ENCODE measurements around the gene CDH3.

CDH3 gene

GRCh38 chr16:68644715-68645493 lies at the start of gene CDH3:
TSS of gene CDH3 (plus strand) at chr16:68645310. CDS start at chr16:68645380, 70 bp downstream.
- DNase-seq (ENCODE audit: low spot score) (no peak), FAIRE-seq (no peak)

GRCh38 chr16:68596266-68596665 lies 48.8 kb upstream of the CDH3 start:
- FAIRE-seq = no peak

GRCh38 chr16:68599586-68599985 lies 45.5 kb upstream of the CDH3 start:
- no peak for DNase-seq (ENCODE audit: low spot score)
- no peak for FAIRE-seq

More at GRCh38 chr16:68596266-68596665, 48.8 kb upstream of the CDH3 start:
- no peak for DNase-seq (ENCODE audit: low spot score)

GRCh38 chr16:68605746-68606145 lies 39.4 kb upstream of the CDH3 start:
- FAIRE-seq (no peak), DNase-seq (ENCODE audit: low spot score) (peak; percentile 20)

GRCh38 chr16:68607443-68607842 lies 37.7 kb upstream of the CDH3 start:
- FAIRE-seq = no peak

GRCh38 chr16:68608330-68608729 lies 36.8 kb upstream of the CDH3 start:
- DNase-seq (ENCODE audit: low spot score) = no peak
- FAIRE-seq = no peak

More at GRCh38 chr16:68607443-68607842, 37.7 kb upstream of the CDH3 start:
- DNase-seq (ENCODE audit: low spot score) = no peak

- no peak for FAIRE-seq
These were observed 32.1 kb upstream of the CDH3 start for GRCh38 chr16:68612996-68613395.

GRCh38 chr16:68617734-68618133 lies 27.4 kb upstream of the CDH3 start:
- no peak for FAIRE-seq
- DNase-seq (ENCODE audit: low spot score) = no peak

More at GRCh38 chr16:68612996-68613395, 32.1 kb upstream of the CDH3 start:
- no peak for DNase-seq (ENCODE audit: low spot score)

GRCh38 chr16:68626557-68626956 lies 18.6 kb upstream of the CDH3 start:
- DNase-seq (ENCODE audit: low spot score) (no peak), FAIRE-seq (no peak)

- no peak for FAIRE-seq
- no peak for DNase-seq (ENCODE audit: low spot score)
These were observed 17.1 kb upstream of the CDH3 start for GRCh38 chr16:68627951-68628425.

- no peak for DNase-seq (ENCODE audit: low spot score)
- FAIRE-seq = no peak
These were observed 15.7 kb upstream of the CDH3 start for GRCh38 chr16:68629351-68629910.

GRCh38 chr16:68636064-68636560 lies 9.0 kb upstream of the CDH3 start:
- DNase-seq (ENCODE audit: low spot score) (no peak), FAIRE-seq (no peak)

GRCh38 chr16:68636818-68637217 lies 8.3 kb upstream of the CDH3 start:
- FAIRE-seq = no peak
- no peak for DNase-seq (ENCODE audit: low spot score)

GRCh38 chr16:68640972-68641371 lies 4.1 kb upstream of the CDH3 start:
- no peak for FAIRE-seq
- DNase-seq (ENCODE audit: low spot score) = peak; percentile 28

GRCh38 chr16:68642047-68642435 lies 3.1 kb upstream of the CDH3 start:
- DNase-seq (ENCODE audit: low spot score) = no peak
- FAIRE-seq = no peak

GRCh38 chr16:68642436-68643101 lies 2.5 kb upstream of the CDH3 start:
- no peak for FAIRE-seq
- no peak for DNase-seq (ENCODE audit: low spot score)

- no peak for DNase-seq (ENCODE audit: low spot score)
- no peak for FAIRE-seq
These were observed 1.9 kb upstream of the CDH3 start for GRCh38 chr16:68643227-68643626.

- DNase-seq (ENCODE audit: low spot score) (no peak), FAIRE-seq (no peak)
These were observed 1.3 kb upstream of the CDH3 start for GRCh38 chr16:68643847-68644246.

GRCh38 chr16:68644296-68644695 lies 814 bp upstream of the CDH3 start:
- no peak for FAIRE-seq
- DNase-seq (ENCODE audit: low spot score) = no peak

GRCh38 chr16:68645494-68646388 lies 631 bp downstream of the CDH3 start:
- FAIRE-seq = no peak
- DNase-seq (ENCODE audit: low spot score) = no peak
